Endodermal cell (in vitro differentiated cells): ENCODE data around the gene FHAD1. TPM values are rescaled to one million over a fixed set of nuclear protein-coding genes. Genes with fewer than 3 reads are reported as not detected.

Source experiments
- DNase-seq: peaks from one replicate; pipeline ENCODE4 v3.0.0-alpha.2; 2017
- H3K27ac ChIP-seq: 2 replicates; pipeline ENCODE4 v1.5.1; 2013; ENCODE audit warnings: mild to moderate bottlenecking, low read depth, low read length, moderate library complexity
- H3K27me3 ChIP-seq: 2 replicates; pipeline ENCODE4 v1.6.1; 2013; ENCODE audit warnings: mild to moderate bottlenecking, low read length, moderate library complexity; ENCODE audit not compliant: insufficient read depth, control insufficient read depth, poor library complexity, severe bottlenecking
- H3K36me3 ChIP-seq: 2 replicates; pipeline ENCODE4 v1.7.0; 2013; ENCODE audit warnings: mild to moderate bottlenecking, low read length, moderate library complexity; ENCODE audit not compliant: control insufficient read depth, insufficient read depth
- H3K4me1 ChIP-seq: one replicate; pipeline ENCODE4 v1.7.0; 2013; ENCODE audit warnings: low read length; ENCODE audit not compliant: control insufficient read depth, insufficient read depth
- H3K4me3 ChIP-seq: 2 replicates; pipeline ENCODE4 v1.5.1; 2013; ENCODE audit warnings: mild to moderate bottlenecking, low read length, moderate library complexity
- H3K9ac ChIP-seq: 2 replicates; pipeline ENCODE4 v1.6.1; 2013; ENCODE audit warnings: mild to moderate bottlenecking, low read length, moderate library complexity; ENCODE audit not compliant: poor library complexity, severe bottlenecking; ENCODE audit errors: extremely low read depth
- H3K9me3 ChIP-seq: 2 replicates; pipeline ENCODE4 v1.6.1; 2013; ENCODE audit warnings: mild to moderate bottlenecking, low read length, moderate library complexity; ENCODE audit not compliant: control insufficient read depth
- H3K27ac Mint-ChIP-seq: 2 replicates; pipeline ENCODE4 v1.8.0; 2020; ENCODE audit warnings: mixed read lengths
- H3K27me3 Mint-ChIP-seq: 2 replicates; pipeline ENCODE4 v1.8.0; 2021; ENCODE audit warnings: mild to moderate bottlenecking, mixed read lengths; ENCODE audit not compliant: insufficient read depth
- H3K36me3 Mint-ChIP-seq: 2 replicates; pipeline ENCODE4 v1.8.0; 2020; ENCODE audit warnings: low read depth, mixed read lengths
- H3K4me1 Mint-ChIP-seq: 2 replicates; pipeline ENCODE4 v1.8.0; 2020; ENCODE audit warnings: mixed read lengths
- H3K4me3 Mint-ChIP-seq: 2 replicates; pipeline ENCODE4 v1.8.0; 2020; ENCODE audit warnings: mild to moderate bottlenecking, moderate library complexity, mixed read lengths
- H3K9me3 Mint-ChIP-seq: 2 replicates; pipeline ENCODE4 v1.8.0; 2020; ENCODE audit warnings: mild to moderate bottlenecking, mixed read lengths
- WGBS, 2 experiments: methylation state at CpG; one replicate each; pipeline versions ENCODE4 v1.1.5 to v1.1.7; 2013; ENCODE audit warnings: missing lambda C conversion rate in 2 of 2, mixed read lengths in 1 of 2; ENCODE audit not compliant: insufficient coverage in 1 of 2, insufficient read length in 1 of 2; 5-methylcytosine and 5-hydroxymethylcytosine counted together
- total RNA-seq, 2 donors: library from RNA; stranded (reverse); fragmentation: NEBNext Ultra II Directional in 1 of 2; extraction: Animal tissue kit (Norgen Biotek cat#: 25700) in 1 of 2; gene quantifications; 2 replicates in 1 of 2; 3 replicates in 1 of 2; pipeline ENCODE4 v1.2.1, GENCODE V29; 2021
- TF ChIP-seq, protein P1 (sequence below): fragments of 200-600 bp; sonication (generic); conservative IDR thresholded peaks from 2 replicates; pipeline ENCODE4 v1.5.0; 2021; ENCODE audit warnings: antibody characterized with exemption, mild to moderate bottlenecking

The FHAD1 gene
- total RNA-seq, 2 donors from 2014 or later = 2.9 to 3.6 TPM

DNA sequence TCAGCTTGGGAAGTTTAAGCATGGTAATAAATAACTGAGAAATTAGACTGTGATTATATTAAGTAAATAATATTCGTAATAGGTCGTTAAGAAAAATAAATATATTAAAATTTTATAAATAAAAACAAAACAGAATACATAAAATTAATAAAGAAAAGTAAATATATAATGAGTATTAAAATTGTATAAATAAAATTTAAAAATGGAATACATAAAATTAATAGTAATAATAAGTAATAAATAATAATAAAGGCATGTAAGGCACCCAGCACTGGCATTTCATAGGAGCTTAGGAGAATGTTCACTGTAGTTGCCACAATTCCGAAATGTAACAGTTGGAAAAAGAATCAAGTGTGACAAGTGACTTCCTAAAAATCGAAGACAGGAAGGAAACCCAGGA is 45.8 kb upstream of the FHAD1 start:
- Histone ChIP-seq H3K4me1 (peaks cover 23% of the 10 kb centered on the region), H3K4me3 (no peak overlapping the region), H3K27ac (no peak overlapping the region), H3K27me3 (no peaks in the 10 kb centered on the region), H3K9ac (no peak overlapping the region), H3K9me3 (no peaks in the 10 kb centered on the region), H3K36me3 (no peaks in the 10 kb centered on the region)
- Mint-ChIP-seq H3K27me3 (no peaks in the 10 kb centered on the region), H3K4me1 (peaks cover 48% of the 10 kb centered on the region), H3K27ac (no peak overlapping the region), H3K36me3 (peaks cover 4% of the 10 kb centered on the region), H3K9me3 (no peaks in the 10 kb centered on the region), H3K4me3 (no peak overlapping the region)
- TF ChIP-seq, protein P1, sequence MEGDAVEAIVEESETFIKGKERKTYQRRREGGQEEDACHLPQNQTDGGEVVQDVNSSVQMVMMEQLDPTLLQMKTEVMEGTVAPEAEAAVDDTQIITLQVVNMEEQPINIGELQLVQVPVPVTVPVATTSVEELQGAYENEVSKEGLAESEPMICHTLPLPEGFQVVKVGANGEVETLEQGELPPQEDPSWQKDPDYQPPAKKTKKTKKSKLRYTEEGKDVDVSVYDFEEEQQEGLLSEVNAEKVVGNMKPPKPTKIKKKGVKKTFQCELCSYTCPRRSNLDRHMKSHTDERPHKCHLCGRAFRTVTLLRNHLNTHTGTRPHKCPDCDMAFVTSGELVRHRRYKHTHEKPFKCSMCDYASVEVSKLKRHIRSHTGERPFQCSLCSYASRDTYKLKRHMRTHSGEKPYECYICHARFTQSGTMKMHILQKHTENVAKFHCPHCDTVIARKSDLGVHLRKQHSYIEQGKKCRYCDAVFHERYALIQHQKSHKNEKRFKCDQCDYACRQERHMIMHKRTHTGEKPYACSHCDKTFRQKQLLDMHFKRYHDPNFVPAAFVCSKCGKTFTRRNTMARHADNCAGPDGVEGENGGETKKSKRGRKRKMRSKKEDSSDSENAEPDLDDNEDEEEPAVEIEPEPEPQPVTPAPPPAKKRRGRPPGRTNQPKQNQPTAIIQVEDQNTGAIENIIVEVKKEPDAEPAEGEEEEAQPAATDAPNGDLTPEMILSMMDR = no peak
- 84 to 85% methylated on average over 2 of the region's 4 CpGs for WGBS, 2 experiments
- no peak for DNase-seq

DNA sequence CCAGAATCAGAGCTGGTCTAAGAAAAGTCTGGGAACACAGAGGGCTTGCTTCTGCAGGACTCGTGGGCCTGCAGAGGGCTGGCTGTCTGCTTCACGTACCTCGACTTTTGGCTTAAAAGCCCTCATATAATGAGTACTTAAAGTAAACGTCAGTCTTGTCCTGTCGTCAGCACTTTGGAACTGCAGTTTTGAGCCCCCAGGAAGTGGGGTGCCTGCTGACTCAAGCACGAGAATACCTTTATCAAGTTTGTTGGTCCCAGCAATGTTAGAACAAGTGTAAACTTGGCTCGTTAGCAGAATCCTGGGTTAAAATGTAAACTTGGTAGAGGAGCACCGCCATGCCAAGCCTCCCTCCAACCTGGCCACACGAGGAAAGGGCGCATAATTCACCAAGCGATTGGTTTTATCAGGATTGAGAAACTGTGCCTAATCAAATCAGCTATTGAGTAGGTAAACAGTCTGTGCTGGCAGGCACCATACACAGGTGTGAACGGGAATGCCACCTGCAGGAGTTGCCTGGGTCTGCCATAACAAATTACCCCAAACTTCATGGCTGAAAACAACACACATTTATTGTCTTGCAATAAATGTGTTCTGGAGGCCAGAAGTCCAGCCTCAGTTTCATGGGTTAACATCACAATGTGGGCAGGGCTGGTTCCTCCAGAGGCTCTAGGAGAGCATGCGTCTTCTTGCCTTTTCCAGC is 45.0 kb upstream of the FHAD1 start:
- TF ChIP-seq, protein P1 = no peak
- peaks cover 4% of the 10 kb centered on the region for H3K36me3 Mint-ChIP-seq
- H3K4me3 Mint-ChIP-seq = no peak overlapping the region

DNA sequence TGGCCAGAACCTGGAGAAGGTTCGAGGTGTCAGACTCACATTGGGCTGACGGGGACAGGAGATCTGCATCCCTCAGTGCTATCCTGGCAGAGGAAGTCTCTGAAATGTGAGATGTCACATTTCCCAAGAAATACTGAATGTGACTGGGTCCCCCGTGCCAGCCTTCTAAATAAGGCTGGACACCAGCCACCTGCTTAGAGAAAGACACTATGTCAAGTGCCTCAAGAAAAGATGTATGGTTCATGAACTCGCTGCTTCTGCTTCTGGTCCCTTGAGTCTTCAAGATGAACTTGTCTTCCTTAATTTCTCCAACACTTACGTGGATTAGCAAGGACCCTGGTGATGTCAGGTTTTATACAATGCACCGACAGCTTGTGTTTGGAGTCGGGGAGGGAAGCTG is 42.1 kb upstream of the FHAD1 start:
- Mint-ChIP-seq H3K27ac (no peak overlapping the region), H3K27me3 (no peaks in the 10 kb centered on the region), H3K9me3 (no peaks in the 10 kb centered on the region), H3K36me3 (peaks cover 2% of the 10 kb centered on the region), H3K4me1 (peaks cover 40% of the 10 kb centered on the region), H3K4me3 (no peak overlapping the region)
- no peak for DNase-seq
- Histone ChIP-seq H3K4me3 (no peak overlapping the region), H3K9ac (no peak overlapping the region), H3K9me3 (no peaks in the 10 kb centered on the region), H3K4me1 (peaks cover 23% of the 10 kb centered on the region), H3K27me3 (no peaks in the 10 kb centered on the region), H3K36me3 (no peaks in the 10 kb centered on the region), H3K27ac (no peak overlapping the region)
- TF ChIP-seq, protein P1 = no peak
- WGBS, 2 experiments = 96 to 100% methylated on average over 5 to 7 of the region's 7 CpGs

More for the DNA sequence above, 45.0 kb upstream of the FHAD1 start:
- Mint-ChIP-seq H3K4me1 (peaks cover 47% of the 10 kb centered on the region), H3K27ac (no peak overlapping the region), H3K27me3 (no peaks in the 10 kb centered on the region), H3K9me3 (no peaks in the 10 kb centered on the region)
- Histone ChIP-seq H3K36me3 (no peaks in the 10 kb centered on the region), H3K9me3 (no peaks in the 10 kb centered on the region), H3K27ac (no peak overlapping the region), H3K4me3 (no peak overlapping the region), H3K4me1 (peaks cover 23% of the 10 kb centered on the region), H3K27me3 (no peaks in the 10 kb centered on the region), H3K9ac (no peak overlapping the region)
- 85 to 87% methylated on average over 13 of the region's 13 CpGs for WGBS, 2 experiments
- no peak for DNase-seq
